ENCODE data around the gene FOXS1. TPM values are rescaled to one million over a fixed set of nuclear protein-coding genes. Genes with fewer than 3 reads are reported as not detected.

FOXS1 gene
- total and polyA plus RNA-seq, 11 donors: 1.9 to 6.0 (median 3.7) TPM

- H3K27me3 ChIP-seq: no peaks in the 10 kb centered on the region
- intact Hi-C loops (cut with DNase I): no loop called here
- H3K36me3 ChIP-seq: no peaks in the 10 kb centered on the region
- peak overlapping the region in 10 of 12 donors; percentile 42 to 75 (median 66) for H3K27ac ChIP-seq
- WGBS, 4 donors: 7 to 29% (median 9%) methylated on average over 15 to 45 of the region's 45 CpGs
- ATAC-seq (peak; percentile 99 to 100 (median 99)), DNase-seq (peak; percentile 94 to 97 (median 96))
- H3K4me3 ChIP-seq: peak overlapping the region; percentile 15 to 68 (median 58)
- TF ChIP-seq POLR2A (IDR thresholded peaks at IDR 0.05): peak in 1 of 2 donors; percentile 58
- TF ChIP-seq, protein P1, sequence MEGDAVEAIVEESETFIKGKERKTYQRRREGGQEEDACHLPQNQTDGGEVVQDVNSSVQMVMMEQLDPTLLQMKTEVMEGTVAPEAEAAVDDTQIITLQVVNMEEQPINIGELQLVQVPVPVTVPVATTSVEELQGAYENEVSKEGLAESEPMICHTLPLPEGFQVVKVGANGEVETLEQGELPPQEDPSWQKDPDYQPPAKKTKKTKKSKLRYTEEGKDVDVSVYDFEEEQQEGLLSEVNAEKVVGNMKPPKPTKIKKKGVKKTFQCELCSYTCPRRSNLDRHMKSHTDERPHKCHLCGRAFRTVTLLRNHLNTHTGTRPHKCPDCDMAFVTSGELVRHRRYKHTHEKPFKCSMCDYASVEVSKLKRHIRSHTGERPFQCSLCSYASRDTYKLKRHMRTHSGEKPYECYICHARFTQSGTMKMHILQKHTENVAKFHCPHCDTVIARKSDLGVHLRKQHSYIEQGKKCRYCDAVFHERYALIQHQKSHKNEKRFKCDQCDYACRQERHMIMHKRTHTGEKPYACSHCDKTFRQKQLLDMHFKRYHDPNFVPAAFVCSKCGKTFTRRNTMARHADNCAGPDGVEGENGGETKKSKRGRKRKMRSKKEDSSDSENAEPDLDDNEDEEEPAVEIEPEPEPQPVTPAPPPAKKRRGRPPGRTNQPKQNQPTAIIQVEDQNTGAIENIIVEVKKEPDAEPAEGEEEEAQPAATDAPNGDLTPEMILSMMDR (IDR thresholded peaks at IDR 0.05): peak in 1 of 12 donors; percentile 5
- H3K4me1 ChIP-seq: peaks cover 0 to 10% (median 1%) of the 10 kb centered on the region in 12 donors
- H3K9me3 ChIP-seq: peaks cover 0 to 9% (median 0%) of the 10 kb centered on the region in 12 donors
Observed at GRCh38 chr20:31879143-31879987, 34.0 kb upstream of the FOXS1 start.

GRCh38 chr20:31877684-31878083 is 32.3 kb upstream of the FOXS1 start:
- intact Hi-C loops (cut with DNase I): no loop called here
- no peak for ATAC-seq
- no peak for TF ChIP-seq POLR2A (IDR thresholded peaks at IDR 0.05)
- TF ChIP-seq, protein P1 (IDR thresholded peaks at IDR 0.05): no peak

DNA sequence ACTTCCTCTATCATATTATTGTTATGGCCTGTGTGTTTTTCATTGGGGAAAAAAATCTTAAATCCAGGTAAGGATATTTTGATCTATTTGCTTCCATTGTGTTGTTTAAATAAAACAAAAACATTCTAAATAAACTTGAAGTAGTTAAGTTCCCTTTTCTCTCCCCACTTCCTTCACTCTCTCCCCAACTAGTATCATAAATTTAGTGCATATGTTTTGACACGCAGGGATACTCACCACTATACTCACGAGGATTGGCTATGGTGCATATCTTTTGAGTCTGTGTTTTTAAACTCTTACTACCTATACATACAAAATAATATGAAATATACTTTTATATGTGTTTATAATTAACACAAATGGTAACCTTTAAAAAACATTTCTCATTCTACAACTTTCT is 30.3 kb upstream of the FOXS1 start:
- Histone ChIP-seq H3K27me3 (peaks cover 0 to 12% (median 0%) of the 10 kb centered on the region in 9 donors), H3K4me3 (no peak overlapping the region), H3K36me3 (no peaks in the 10 kb centered on the region), H3K9me3 (peaks cover 0 to 9% (median 0%) of the 10 kb centered on the region in 12 donors), H3K27ac (no peak overlapping the region), H3K4me1 (peaks cover 0 to 14% (median 5%) of the 10 kb centered on the region in 12 donors)
- DNase-seq (no peak), ATAC-seq (no peak)
- intact Hi-C loops (cut with DNase I): no loop called here
- WGBS, 4 donors: 75 to 86% (median 81%) methylated on average over 2 of the region's 2 CpGs
- no peak for TF ChIP-seq POLR2A (IDR thresholded peaks at IDR 0.05)
- TF ChIP-seq, protein P1 (IDR thresholded peaks at IDR 0.05): no peak

More at GRCh38 chr20:31877684-31878083, 32.3 kb upstream of the FOXS1 start:
- Histone ChIP-seq H3K27me3 (no peaks in the 10 kb centered on the region), H3K4me1 (peaks cover 0 to 10% (median 1%) of the 10 kb centered on the region in 12 donors), H3K36me3 (no peaks in the 10 kb centered on the region), H3K27ac (no peak overlapping the region), H3K4me3 (no peak overlapping the region), H3K9me3 (peaks cover 0 to 9% (median 0%) of the 10 kb centered on the region in 12 donors)
- DNase-seq: no peak

- ATAC-seq (no peak), DNase-seq (no peak)
- WGBS, 4 donors: 86 to 91% (median 89%) methylated on average over 6 of the region's 6 CpGs
- intact Hi-C loops (cut with DNase I): loop anchor here in 1 of 10 donors (5.0 kb wide), 1 partner anchor 80 kb away; the partner anchor contains the start of gene PDRG1
- H3K36me3 ChIP-seq: no peaks in the 10 kb centered on the region
- H3K9me3 ChIP-seq: peaks cover 0 to 3% (median 0%) of the 10 kb centered on the region in 12 donors
- peaks cover 0 to 27% (median 0%) of the 10 kb centered on the region in 9 donors for H3K27me3 ChIP-seq
- no peak overlapping the region for H3K27ac ChIP-seq
- peaks cover 0 to 20% (median 11%) of the 10 kb centered on the region in 12 donors for H3K4me1 ChIP-seq
- TF ChIP-seq POLR2A (IDR thresholded peaks at IDR 0.05): no peak
- TF ChIP-seq, protein P1 (IDR thresholded peaks at IDR 0.05): no peak
- H3K4me3 ChIP-seq: no peak overlapping the region
Observed at GRCh38 chr20:31872406-31872805, 27.0 kb upstream of the FOXS1 start.

Measured in heart left ventricle (tissue), 16 donors.